NCI-H146 (cell line): ENCODE measurements around the gene CENPF.
"Not testable (repeated sequence)": the region's sequence is repeated elsewhere in the genome, so short reads cannot be mapped to it uniquely, and the experiment has no call there.

Source experiments
- DNase-seq: peaks from one replicate; lab custom pipeline; 2025; lab: John Stamatoyannopoulos, UW

CENPF gene

DNA sequence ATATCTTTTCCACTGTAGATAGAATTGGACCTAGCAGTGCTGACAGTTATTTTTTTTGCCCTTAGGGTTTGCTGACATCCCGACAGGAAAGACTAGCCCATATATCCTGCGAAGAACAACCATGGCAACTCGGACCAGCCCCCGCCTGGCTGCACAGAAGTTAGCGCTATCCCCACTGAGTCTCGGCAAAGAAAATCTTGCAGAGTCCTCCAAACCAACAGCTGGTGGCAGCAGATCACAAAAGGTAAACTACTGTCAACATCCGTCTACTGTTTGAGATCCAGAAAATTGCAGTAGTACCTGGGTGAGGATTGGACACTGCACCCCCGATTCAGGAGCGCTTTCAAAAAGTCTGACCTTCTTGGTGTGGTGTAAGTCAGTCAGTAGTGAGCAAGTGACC, 55.8 kb downstream of the CENPF start:
- DNase-seq = no peak

DNA sequence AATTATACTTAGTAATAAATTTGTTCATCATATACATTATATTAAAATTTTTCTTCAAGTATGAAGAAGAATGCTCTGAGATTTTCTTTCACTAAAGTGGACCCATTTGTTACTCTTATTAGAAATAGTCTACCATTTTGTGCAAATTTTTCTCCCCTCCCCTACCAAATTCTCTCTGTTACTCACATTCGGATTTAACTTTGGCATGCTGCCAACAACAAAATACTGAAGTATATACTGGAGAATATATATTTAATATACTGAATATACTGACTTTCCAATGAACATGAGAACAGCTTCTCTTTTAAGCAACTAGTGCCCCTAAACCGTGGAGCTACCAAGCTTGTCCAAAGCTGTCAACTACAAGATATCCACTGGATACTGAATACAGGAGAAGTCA, 57.2 kb downstream of the CENPF start:
- DNase-seq = no peak

DNA sequence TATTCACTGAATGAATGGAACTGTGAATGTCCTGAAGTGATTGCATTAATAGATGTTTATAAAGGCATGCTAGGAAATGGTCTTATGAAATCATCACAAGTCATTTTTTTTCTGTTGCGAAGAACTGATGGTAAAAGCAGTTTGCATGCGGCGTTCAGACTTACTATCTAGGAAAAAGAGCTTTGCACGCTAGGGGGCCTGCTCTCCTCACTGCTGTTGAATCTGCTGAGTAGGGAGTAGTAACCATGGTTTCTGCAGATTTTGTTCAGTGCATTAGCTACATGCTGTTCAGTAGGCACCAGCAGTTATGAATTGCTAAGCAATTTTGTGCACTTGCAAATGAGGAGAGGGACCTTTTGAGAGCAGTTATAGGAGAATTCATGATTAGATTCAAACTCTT, 57.9 kb downstream of the CENPF start:
- peak; percentile 4 for DNase-seq

DNA sequence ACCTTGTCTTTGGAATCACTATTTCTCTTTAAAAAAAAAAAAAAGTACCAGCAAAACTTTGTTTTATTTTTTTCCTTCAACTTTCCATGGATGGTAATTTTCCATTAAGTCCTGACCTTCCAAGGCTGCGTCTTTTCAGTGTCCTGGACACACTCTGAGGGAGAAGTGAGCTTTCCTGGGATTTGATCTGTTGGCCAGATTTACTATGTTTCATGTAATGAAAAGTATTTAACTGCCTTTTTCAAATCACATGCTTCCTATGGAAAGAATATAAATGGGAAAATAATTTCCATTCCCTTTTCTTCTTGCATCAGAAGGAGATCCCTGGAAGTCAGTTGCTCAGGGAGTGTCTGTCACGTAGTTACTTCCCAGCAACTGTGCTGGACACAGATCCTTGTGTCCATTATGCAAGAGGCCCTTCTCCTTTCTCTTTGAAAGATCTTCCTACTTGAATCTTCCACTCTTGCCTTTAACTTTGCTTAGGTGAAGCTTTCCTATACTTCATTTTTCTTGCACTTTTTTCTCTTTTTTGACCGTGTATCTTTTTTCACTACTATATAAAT, 59.3 kb downstream of the CENPF start:
- DNase-seq = no peak

DNA sequence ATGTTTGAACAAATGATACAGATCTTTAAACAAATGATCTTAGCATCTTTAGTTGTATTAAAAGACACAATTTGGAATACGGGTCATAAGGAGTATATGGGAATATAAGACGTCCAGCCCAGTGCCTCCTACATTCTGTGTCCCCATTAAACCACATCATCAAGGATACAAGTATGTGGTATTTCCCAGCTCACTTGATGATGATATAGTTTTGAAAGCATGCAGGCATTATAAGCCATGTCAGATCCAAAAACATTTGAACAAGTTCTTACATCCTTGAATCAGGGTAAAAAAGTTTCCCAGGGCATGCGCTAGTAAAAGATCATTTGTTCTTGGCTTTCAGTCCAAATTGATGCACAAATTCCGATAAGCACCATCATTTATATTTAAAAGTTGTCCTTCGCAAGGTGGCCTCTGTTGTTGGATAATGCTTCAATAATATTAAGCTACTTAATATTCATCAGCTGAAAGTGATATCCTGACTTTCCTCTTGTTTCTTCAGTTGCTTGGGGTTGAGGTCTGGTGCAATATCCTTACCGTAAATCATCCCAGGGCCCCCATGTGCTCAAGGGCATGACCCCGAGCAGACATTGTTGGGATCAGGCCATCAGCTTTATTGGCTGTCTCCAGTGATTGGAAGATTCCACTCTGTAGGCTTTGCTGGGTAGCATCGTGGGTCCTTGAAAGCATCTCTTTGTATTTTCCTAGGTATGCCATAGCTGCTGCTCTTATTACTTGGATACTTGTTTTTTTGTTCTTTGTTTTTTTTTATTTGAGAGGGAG, 61.8 kb downstream of the CENPF start:
- DNase-seq = no peak

DNA sequence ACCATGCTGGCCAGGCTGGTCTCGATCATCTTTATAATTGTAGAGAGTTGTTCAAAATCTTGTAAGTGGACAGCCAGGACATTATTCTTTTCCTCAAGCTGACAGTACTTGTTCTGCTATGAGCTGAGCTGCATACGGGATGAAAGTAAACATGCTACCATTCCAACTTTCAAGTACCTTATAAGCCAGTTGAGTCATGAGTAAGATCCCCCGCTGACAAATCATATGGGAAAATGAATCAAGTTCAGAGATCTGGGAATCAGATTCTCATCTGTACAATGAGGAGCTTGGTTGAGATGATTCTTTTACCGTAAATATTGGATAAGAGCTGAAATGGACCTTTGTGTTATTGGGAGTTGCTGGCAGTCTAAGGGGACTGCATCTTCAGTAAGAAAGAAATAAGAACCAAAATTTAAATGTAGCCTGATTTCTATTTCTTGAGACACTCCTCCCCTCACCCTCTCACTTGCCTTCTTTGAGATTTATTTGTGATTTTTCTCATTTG, 62.7 kb downstream of the CENPF start:
- no peak for DNase-seq

DNA sequence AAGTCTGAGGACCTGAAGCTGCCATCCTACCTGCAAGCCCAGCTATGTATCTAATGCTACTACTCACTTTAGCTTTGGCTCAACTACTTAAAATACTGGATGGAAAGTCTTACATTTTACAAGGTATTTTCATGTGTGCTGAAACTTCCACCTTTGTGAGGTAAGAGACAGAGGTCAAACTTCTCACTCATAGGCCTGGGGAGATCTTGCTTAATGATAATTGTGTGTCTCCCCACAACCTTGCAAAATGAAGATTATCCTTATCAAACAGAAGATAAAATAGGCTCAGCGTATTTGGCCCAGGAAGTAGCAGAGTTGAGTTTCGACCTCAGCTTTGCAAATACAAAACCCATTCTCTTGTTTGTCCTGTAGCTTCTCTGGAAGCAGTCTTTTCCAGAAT, 63.7 kb downstream of the CENPF start:
- DNase-seq = no peak

DNA sequence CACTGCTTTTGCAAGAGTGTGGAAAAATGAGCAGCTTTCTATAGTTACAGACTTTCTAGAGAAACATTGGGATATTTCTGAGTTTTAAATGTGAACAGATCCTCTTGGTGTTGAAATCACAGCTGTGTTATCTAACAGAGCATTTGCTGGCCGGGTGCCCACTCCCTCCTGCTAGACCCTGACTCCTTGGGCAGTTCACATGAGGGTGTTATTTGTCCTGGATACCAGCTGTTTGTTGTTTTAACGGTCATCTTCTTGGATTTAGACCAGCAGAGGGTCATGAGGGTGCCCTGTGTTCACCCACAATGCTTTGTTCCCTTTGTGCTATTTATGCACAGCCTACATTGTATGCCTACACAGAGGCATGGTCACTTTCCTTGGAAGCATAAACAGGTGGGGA, 67.1 kb downstream of the CENPF start:
- no peak for DNase-seq

DNA sequence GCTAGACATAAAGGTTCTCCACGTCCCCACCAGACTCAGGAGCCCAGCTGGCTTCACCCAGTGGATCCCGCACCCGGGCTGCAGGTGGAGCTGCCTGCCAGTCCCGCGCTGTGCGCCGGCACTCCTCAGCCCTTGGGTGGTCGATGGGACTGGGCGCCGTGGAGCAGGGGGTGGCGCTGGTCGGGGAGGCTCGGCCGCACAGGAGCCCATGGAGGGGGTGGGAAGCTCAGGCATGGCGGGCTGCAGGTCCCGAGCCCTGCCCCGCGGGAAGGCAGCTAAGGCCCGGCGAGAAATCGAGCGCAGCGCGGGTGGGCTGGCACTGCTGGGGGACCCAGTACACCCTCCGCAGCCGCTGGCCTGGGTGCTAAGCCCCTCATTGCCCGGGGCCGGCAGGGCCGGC, 70.0 kb downstream of the CENPF start:
- not testable (repeated sequence) for DNase-seq

DNA sequence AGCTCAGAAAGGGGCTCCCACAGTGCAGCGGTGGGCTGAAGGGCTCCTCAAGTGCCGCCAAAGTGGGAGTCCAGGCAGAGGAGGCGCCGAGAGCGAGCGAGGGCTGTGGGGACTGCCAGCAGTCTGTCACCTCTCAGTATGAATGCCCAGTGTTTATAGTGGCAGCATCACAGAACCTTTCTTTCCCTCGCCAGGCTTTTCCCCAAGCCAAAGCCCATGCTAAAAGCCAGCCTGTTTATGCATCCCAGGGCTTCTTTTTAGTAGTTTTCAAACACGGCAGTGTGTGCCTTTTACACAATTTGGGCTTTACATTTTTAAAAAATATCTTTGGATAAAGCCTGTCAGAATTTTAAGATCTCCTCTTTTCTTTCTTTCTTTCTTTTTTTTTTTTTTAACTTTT, 70.6 kb downstream of the CENPF start:
- no peak for DNase-seq

DNA sequence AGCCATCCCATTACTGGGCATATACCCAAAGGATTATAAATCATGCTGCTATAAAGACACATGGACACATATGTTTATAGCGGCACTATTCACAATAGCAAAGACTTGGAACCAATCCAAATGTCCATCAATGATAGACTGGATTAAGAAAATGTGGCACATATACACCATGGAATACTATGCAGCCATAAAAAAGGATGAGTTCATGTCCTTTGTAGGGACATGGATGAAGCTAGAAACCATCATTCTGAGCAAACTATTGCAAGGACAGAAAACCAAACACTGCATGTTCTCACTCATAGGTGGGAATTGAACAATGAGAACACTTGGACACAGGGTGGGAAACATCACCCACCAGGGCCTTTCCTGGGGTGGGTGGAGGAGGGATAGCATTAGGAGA, 72.5 kb downstream of the CENPF start:
- not testable (repeated sequence) for DNase-seq

DNA sequence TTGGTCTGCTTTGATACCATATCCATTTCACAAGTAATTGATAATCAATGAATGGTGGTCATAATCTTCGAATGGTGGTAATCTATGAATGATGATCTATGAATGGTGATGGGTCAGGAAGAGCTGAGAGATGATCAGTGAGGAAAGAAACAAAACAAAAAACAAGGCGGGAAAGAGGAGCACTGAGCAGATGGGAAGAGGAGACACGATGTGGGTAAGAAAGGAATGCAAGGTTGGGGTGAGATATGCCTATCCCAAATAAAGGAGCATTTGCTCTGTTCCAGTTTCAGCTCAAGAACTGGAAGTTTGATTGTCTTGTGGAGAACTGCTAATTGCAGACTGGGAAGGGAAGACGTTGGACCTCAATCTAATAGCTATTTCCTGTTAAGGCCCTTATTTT, 73.8 kb downstream of the CENPF start:
- no peak for DNase-seq

DNA sequence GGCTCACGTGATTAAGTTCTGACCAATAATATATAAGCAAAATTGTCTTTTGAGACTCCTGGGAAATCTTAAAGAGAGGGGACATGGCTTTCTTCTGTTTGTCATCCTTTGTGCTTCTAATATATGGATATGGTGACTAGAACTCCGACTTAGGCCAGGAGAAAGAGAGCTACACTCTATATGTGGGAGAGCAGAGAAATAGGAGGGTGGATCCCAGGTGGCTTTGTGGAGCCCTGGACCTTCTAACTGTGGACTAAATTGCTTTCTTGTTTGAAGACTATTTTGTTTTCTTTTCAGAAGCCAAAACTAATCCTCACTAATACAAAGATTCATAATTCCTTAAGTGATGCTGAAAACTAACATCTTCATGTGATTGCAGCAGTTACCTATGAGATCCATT, 75.0 kb downstream of the CENPF start:
- DNase-seq = no peak

DNA sequence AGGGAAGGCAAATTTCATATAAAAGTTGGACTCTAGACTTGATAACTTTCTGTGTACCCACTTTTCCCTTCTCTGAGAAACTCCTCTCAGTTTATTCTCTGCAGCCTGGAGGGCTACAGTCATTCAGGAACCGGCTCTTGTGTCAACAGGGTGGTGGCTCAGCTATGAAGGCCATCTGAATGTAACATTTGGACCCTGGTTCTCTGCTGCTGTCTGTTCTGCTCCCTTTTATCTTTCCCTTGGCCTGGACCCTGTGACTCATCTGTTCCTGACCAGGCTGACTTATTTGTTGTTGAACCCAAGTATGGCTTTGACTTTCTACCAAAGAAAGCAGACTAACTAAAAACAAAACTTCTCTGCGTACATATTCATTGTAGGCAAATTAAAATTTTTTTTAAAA, 75.4 kb downstream of the CENPF start:
- no peak for DNase-seq

DNA sequence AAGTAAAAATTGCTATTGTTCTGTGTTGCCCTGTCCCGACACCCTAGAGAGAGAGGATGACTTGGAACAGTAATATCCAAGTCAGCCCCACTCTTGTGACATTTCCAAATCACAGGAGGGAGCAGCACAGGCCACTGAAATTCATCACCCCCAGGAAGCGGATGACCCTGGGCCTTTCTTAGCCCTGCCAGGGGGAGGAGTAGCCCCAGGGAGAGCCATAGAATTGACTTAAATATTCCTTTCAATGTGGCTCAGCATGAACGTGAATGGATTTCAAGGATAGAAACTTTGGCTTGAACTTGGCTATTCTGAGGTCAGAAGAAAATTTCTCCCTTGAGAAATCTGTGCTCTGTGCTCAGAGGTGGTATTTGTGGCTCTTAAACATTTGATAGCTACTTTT, 80.6 kb downstream of the CENPF start:
- no peak for DNase-seq

DNA sequence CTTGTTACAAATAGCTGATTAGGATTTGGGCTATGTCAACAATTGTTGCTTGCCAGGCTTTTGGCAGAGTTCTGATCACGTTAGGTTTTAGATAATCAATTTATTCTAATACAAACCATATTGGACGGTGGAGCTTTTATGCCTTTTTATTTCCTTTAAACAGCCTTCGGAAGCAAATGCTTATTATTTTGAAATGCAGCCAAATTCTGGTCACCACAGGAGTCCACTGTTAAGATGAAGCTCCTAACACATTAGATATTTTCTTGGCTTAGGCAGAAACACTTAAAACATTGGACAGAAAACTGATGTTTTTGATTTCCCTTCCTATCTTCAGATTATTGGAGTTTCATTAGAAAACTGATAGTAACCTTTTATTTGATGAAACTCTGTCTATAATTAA, 82.9 kb downstream of the CENPF start:
- no peak for DNase-seq

DNA sequence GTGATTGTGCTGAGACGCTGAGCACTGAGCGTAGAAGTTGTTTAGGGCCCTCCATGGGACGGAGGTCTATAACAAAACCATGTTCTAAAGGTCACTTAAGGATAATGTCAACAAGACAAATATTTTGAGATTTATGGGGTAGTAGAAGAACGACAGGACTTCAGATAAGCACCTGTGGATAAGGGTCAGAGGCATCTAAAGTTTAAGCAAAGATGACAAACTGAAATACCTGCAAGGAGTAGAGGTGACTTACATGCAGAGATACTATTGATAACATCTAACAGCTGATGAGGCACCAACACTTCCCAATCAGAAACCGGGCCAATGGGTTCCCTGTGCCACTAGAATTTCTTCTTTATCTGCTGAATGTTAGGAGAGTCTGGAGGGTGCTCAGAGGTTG, 83.5 kb downstream of the CENPF start:
- no peak for DNase-seq

DNA sequence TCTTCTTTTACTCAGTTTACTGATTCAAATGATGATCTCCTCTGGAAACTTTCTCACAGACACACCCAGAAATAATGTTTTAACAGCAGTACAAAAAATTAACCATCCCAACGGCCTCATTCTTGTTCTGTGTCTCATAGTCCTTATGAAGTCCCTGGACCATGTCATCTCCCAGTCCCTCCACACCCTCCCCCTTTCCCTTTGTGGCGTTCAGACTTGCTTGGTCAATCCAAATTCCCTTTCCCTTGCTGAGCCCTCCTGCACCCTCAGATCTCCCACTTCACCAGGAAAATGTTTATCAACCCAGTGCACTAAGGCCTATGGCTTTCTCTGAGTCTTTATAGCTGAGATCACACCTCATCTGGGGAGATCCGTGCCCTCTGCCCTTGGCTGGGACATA, 85.9 kb downstream of the CENPF start:
- DNase-seq = no peak

DNA sequence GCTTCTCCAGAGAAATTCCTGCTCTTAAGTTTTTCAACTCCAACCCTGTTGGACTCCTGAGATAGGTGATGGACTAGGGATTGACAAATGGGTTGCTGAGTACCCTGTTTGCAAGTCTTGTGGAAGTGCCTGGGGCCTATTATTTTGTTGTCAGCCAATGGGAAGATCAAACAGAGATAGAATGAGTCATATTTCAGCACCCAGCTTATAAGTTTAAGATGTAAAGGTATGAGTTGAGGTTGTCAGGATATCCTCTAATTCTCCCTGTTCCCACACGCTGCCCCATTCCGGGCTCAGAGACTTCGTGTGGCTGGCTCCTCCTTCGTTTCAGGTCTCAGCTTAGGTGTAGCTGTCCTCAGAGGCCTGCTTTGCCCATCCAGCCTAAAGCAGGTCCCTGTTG, 91.8 kb downstream of the CENPF start:
- DNase-seq = no peak

DNA sequence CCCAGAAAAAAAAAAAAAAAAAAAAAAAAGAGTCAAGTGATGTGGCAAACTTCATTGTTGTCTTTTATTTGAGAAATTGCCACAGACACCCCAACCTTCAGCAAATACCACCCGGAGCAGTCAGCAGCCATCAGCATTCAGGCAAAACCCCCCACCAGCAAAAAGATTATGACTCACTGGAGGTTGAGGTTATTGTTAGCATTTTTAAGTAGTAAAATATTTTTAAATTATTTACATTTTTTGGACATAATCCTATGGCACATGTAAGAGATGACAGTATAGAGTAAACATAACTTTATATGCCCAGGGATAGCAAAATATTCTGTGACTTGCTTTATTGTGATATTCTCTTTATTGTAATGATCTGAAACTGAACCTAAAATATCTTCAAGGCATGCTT, 95.6 kb downstream of the CENPF start:
- no peak for DNase-seq

DNA sequence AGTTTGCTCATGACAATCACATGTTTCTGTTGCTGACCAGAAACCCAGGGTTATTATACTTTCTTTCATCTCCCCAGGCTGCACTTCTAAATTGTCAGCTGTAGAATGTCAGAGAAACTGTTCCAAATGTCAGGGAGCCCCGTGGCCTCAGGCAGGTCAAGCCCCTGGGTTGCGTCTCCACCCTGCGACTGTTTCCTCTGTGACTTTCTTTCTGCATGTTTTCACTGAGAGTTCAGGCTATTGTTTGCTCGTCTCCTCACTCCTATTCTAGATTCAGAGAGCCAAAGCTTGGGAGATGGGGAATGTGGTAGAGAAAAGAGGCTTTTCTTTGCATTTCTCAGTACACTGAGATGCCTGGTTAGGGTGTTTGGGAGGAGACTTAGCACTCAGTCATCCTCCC, 97.4 kb downstream of the CENPF start:
- no peak for DNase-seq

DNA sequence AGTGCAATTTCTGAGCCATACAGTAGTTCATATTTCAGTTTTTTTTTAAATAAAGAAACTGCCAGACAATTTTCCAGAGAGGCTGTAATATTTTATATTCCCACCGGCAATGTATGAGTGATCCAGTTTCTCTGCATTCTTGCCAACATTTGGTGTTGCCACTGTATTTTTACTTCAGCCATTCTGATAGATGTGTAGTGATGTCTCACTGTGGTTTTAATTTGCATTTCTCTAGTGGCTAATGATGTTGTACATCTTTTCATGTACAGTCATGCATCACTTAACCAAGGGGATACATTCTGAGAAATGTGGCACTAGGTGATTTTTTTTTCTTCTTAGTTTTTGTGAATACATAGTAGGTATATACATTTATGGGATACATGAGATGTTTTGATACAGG, 99.6 kb downstream of the CENPF start:
- DNase-seq = no peak

DNA sequence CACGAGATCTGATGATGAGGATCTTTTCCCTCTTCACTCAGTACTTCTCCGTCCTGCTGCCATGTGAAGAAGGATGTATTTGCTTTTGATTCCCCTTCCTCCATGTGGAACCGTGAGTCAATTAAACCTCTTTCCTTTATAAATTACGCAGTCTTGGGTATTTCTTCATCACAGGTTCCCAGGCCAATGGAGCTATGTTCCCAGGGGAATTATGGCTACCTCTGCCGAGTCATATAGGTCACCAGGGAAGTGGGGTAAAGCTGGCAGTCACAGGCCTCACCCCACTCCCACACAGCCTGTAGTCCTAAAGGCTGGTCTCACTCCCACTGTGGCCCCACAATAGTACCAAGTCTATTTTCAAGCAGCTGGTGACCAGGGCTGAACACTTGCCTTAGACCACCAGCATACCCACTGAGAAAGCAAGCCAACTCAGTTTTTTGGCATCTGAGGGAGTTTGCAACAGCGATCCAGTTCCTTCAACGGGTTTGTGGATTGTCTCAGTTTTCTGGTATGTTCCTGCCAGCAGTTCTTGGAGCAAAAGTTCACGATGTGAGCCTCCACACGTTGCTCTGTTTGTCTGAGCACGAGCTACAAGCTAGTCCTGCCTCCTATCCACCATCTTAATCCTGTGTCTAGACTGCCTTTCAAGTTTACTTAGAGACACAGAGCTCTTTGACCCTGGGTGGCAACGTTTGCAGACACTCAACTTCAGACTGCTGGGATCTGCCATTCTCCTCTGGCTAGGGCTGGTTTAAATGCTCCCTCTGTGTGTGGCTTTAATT, 104.5 kb downstream of the CENPF start:
- no peak for DNase-seq
